22Rv1 (cell line): ENCODE measurements around the gene PREX1.

ENCODE experiments used
- H3K27ac ChIP-seq: fragments of 450-650 bp; 2 replicates; pipeline ENCODE4 v1.5.1; 2017
- CTCF ChIP-seq: fragments of 450-650 bp; IDR thresholded peaks from 2 replicates; pipeline ENCODE4 v1.5.1; 2017; ENCODE audit warnings: mild to moderate bottlenecking
- ZFX ChIP-seq: fragments of 450-650 bp; IDR thresholded peaks from 2 replicates; pipeline ENCODE4 v1.6.1; 2017; ENCODE audit warnings: antibody characterized with exemption, borderline replicate concordance

PREX1 gene

DNA sequence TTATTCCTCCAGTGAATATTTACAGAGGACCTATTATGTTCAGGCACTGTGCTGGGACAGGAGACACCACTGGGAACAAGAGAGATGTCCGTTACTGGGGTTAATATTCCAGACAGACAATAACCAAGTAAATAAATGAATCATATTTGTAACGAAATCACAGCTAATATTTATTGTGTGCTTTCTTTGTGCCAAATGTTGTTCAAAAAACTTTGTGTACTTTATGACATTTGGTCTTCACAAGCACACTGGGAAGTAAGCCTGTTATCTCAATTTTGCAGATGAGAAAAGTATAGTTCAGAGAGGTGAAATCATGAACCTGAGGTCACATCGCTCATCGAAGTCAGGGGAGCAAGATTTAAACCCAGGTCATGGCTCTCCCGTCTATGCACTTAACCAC lies 36.5 kb upstream of the PREX1 start:
- H3K27ac ChIP-seq, result no peak overlapping the region
- TF ChIP-seq ZFX (no peak), CTCF (no peak)

DNA sequence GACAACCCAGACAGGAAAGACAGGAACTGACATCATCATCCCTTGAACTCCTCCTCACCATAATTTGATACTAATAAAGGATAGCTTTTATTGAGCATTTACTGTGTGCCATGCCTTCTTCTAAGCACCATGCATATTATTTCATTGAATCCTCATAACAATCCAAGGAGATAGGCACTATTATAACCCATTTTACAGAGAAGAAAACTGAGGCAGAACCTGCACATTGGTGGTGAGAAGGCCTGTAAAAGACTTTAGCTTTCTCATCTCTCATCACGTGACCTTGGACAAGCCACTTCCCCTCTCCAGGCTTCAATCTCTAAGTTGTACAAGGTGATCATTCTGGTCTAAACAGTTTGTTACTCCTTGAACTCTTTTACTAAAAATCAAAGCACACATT lies 34.5 kb upstream of the PREX1 start:
- TF ChIP-seq ZFX (no peak), CTCF (no peak)
- no peak overlapping the region for H3K27ac ChIP-seq

- TF ChIP-seq ZFX (no peak), CTCF (no peak)
- H3K27ac ChIP-seq, result no peak overlapping the region
These were observed 33.6 kb upstream of the PREX1 start for GRCh38 chr20:48861444-48861843.

DNA sequence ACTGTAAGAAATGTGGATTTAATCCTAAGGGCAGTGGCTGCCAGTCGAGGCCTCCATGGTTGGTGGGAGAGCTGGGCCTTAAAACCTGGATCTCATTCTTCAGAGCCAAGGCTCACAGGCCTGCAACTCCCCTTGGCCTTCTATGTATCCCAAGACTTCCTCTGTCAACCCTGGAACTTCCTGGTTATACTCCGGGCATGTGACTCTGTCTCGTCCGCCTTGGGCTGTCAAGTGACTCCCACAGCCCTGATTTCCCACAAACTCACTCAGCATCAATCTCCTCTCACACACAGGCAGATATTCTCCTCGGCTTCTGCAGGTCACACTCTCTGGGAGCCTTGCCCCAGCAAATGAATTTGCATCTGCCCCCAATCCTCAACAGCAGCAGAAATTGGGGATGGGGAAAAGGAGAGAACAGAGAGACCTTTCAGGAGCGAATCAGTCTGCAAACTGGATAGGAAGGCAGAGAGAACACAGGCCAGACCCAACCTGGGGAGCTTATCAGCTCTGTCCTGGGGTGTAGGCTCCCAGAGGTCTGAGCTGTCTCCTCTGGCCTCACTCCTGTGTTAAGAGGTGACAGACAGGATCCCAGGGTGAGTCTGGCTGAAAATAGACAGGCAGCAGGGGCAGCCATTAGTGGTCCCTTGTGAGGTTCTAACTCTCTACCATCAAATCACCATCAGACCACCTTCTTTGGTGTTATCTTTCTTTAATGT lies 30.4 kb upstream of the PREX1 start:
- no peak overlapping the region for H3K27ac ChIP-seq
- TF ChIP-seq CTCF, result no peak
- TF ChIP-seq ZFX, result no peak

DNA sequence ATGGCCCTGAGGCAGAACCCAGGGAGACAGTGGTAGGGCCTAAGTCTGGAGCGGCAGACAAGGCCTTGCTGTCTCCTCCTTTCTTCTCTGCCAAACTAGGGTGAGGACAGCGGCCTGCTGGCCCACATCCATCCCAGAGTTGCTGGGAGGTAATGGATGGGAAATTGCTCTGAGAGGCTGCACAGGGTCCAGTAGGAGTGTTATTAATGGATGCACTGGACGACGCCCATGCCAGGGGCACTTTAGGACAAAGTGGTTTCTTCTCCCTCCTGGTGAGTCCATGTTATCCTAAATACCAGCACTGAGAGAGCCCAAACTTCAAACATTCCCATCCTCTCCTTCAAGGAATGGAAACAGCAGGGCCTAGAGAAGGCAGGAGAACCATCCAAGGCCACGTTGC lies 28.3 kb upstream of the PREX1 start:
- H3K27ac ChIP-seq, result no peak overlapping the region
- TF ChIP-seq ZFX (no peak), CTCF (no peak)

DNA sequence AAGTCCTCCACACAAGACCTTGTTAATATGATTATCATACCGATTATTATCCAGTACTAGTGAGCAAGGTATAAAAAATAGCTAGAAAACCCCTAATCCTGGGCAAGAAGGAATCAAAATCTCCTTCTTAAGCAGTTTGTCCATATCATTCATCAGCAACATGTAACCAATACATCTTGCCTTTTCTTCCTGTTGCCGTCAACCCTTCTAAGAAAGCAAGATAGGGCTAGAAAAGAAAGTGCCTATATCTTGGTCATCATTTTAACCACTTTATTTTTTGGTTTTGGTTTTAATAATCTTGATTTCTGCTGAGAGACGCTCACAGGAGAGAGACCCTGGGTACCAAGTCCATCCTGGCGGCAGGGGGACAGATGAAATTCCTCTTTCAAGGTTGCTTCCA lies 27.2 kb upstream of the PREX1 start:
- no peak overlapping the region for H3K27ac ChIP-seq
- TF ChIP-seq ZFX, result no peak
- TF ChIP-seq CTCF, result no peak

- no peak overlapping the region for H3K27ac ChIP-seq
- no peak for TF ChIP-seq ZFX
- TF ChIP-seq CTCF, result no peak
These were observed 24.8 kb upstream of the PREX1 start for GRCh38 chr20:48852609-48853008.
